Transverse colon (tissue), 4 donors: ENCODE data around the gene CGNL1. TPM values are rescaled to one million over a fixed set of nuclear protein-coding genes. Genes with fewer than 3 reads are reported as not detected.
A peak's percentile ranks its signal among the peaks of the same experiment; 100 is the strongest.

Experiments
- DNase-seq: peaks from one replicate; pipeline ENCODE4 v3.0.0-alpha.2; 2019
- H3K27ac ChIP-seq, 4 donors: fragments of 200-600 bp; sonication (generic); 2 replicates each; pipeline ENCODE4 v1.5.1; 2016 to 2018; ENCODE audit warnings: inconsistent platforms in 4 of 4
- H3K27me3 ChIP-seq: fragments of 200-600 bp; sonication (generic); 2 replicates; pipeline ENCODE4 v1.5.1; 2017; ENCODE audit warnings: inconsistent platforms
- H3K36me3 ChIP-seq, 4 donors: fragments of 200-600 bp; sonication (generic); 2 replicates each; pipeline ENCODE4 v1.5.1; 2017 to 2019; ENCODE audit warnings: inconsistent platforms in 4 of 4
- H3K4me1 ChIP-seq, 4 donors: fragments of 200-600 bp; sonication (generic); 2 replicates each; pipeline ENCODE4 v1.5.1; 2017 to 2020; ENCODE audit warnings: inconsistent platforms in 4 of 4
- H3K4me3 ChIP-seq, 4 donors: fragments of 200-600 bp; sonication (generic); 1 replicate in 1 of 4; 2 replicates in 3 of 4; pipeline versions ENCODE4 v1.5.1 to v1.6.1; 2017 to 2019; ENCODE audit warnings: inconsistent platforms in 4 of 4
- H3K9me3 ChIP-seq, 2 donors: fragments of 200-600 bp; sonication (generic); 2 replicates each; pipeline ENCODE4 v1.5.1; 2017 to 2019; ENCODE audit warnings: inconsistent platforms in 2 of 2
- EP300 ChIP-seq: sonication (generic); formaldehyde crosslinking; IDR thresholded peaks from one replicate; pipeline ENCODE4 v1.6.1; 2017; ENCODE audit warnings: antibody characterized with exemption, low read depth
- POLR2A ChIP-seq: fragments of 450-650 bp; IDR thresholded peaks from one replicate; pipeline ENCODE4 v1.6.1; 2016; ENCODE audit warnings: antibody characterized with exemption, mild to moderate bottlenecking, moderate library complexity
- POLR2AphosphoS5 ChIP-seq, 3 donors: sonication (generic); formaldehyde crosslinking; IDR thresholded peaks; one replicate each; pipeline ENCODE4 v1.6.1; 2016; ENCODE audit warnings: antibody characterized with exemption in 3 of 3
- WGBS, 2 donors: methylation state at CpG; one replicate each; pipeline ENCODE4 v1.1.5; 2018; ENCODE audit warnings: low coverage in 1 of 2; 5-methylcytosine and 5-hydroxymethylcytosine counted together
- in situ Hi-C, 4 donors: fragments of 200-750 bp; cut with MboI; loops; one replicate each; pipeline versions ENCODE4 v1.15.0 to v1.15.1; 2017; ENCODE audit warnings: low sequenced_read_pairs in 3 of 4, low pct_ligation_motif_present in 1 of 4, low pct_unique_long_range_greater_than_20kb in 1 of 4
- intact Hi-C: fragments of 100-400 bp; cut with DNase I; formaldehyde crosslinking; loops from one replicate; pipeline ENCODE4 v1.15.1; 2023; ENCODE audit warnings: low total_unique reads
- total RNA-seq, 4 donors: library from RNA; depleted of rRNA; stranded (reverse); fragments of >200 nt; gene quantifications; one replicate each; pipeline ENCODE4 v1.1.0, GENCODE V29; 2016
- TF ChIP-seq, protein P1 (sequence below), 5 experiments: fragments of 200-600 bp in 3 of 5; fragments of 450-650 bp in 2 of 5; sonication (generic) in 3 of 5; IDR thresholded peaks; 1 replicate in 2 of 5; 2 replicates in 3 of 5; pipeline ENCODE4 v1.5.1; 2016 to 2017; ENCODE audit warnings: antibody characterized with exemption in 5 of 5, inconsistent platforms in 3 of 5, mild to moderate bottlenecking in 2 of 5, moderate library complexity in 1 of 5

Gene CGNL1
- total RNA-seq, 4 donors from 2014 or later = 1.1 to 2.2 (median 1.8) TPM

DNA sequence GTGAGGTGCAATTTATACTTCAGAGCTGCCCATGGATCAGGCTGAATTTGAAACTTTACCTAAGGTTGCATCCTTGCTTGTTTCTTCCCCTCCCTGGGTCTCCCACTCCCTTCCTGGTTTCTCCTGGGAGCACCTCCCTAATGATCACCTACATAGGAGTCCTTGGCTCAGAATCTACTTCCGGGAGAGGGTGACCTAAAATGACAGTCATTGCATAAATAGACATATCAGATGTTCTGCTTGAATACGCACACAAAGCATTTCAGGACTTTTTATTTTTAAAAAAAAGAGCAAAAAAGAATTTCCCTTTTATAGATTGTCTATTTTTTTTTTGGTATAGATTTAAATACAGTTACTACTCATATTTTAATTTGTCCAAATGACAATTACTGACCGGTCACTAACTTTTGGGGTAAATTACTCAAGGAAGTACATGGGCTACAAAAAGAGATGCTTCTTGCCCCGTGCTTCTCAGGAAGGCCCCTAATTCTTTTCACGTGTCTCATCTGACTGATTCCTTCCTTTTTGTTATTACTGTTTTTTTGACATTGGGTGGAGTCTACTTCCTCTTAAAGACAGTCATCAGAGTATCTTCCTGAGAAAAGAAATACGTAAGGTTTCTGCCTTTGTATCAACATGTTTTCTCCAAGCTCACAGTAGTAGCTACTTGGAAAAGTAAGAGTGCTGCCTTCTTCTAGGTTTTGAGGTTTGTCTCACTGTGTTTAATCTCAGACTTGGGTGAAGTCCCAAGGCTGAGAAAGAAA lies 210.5 kb downstream of the CGNL1 start:
- H3K4me1 ChIP-seq = peaks cover 0 to 13% (median 5%) of the 10 kb centered on the region in 4 donors
- H3K36me3 ChIP-seq = no peaks in the 10 kb centered on the region
- H3K4me3 ChIP-seq = no peak overlapping the region
- H3K27me3 ChIP-seq = no peaks in the 10 kb centered on the region
- peaks cover 8 to 14% of the 10 kb centered on the region in 2 donors for H3K9me3 ChIP-seq
- WGBS, 2 donors = 50 to 55% methylated on average over 6 of the region's 6 CpGs
- no peak for DNase-seq
- TF ChIP-seq POLR2A (no peak), EP300 (no peak), POLR2AphosphoS5 (IDR thresholded peaks at IDR 0.05) (no peak)
- TF ChIP-seq, protein P1, sequence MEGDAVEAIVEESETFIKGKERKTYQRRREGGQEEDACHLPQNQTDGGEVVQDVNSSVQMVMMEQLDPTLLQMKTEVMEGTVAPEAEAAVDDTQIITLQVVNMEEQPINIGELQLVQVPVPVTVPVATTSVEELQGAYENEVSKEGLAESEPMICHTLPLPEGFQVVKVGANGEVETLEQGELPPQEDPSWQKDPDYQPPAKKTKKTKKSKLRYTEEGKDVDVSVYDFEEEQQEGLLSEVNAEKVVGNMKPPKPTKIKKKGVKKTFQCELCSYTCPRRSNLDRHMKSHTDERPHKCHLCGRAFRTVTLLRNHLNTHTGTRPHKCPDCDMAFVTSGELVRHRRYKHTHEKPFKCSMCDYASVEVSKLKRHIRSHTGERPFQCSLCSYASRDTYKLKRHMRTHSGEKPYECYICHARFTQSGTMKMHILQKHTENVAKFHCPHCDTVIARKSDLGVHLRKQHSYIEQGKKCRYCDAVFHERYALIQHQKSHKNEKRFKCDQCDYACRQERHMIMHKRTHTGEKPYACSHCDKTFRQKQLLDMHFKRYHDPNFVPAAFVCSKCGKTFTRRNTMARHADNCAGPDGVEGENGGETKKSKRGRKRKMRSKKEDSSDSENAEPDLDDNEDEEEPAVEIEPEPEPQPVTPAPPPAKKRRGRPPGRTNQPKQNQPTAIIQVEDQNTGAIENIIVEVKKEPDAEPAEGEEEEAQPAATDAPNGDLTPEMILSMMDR (IDR thresholded peaks at IDR 0.05) = no peak
- in situ Hi-C loops = no loop called here
- intact Hi-C loops = no loop called here
- no peak overlapping the region for H3K27ac ChIP-seq

DNA sequence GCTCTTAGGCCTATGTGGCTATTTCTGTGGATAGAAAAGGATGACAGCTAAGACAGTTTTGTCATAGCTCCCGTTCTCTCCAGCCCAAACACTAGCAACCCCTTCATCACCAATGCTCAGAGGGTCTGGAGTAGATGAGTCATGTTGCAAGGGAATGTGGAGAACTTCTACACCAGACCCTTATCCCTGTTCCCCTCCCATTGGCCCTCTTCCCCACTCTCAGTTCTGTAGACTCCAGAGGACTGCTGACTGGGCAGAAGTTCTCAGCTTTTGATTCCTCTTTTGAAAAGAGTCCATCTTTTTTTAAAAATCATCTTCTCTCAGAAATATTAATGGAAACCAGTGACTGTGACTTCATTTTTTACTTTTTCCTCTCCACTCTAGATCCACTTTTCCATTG lies 213.0 kb downstream of the CGNL1 start:
- peak overlapping the region in 1 of 4 donors; percentile 44 for H3K27ac ChIP-seq

DNA sequence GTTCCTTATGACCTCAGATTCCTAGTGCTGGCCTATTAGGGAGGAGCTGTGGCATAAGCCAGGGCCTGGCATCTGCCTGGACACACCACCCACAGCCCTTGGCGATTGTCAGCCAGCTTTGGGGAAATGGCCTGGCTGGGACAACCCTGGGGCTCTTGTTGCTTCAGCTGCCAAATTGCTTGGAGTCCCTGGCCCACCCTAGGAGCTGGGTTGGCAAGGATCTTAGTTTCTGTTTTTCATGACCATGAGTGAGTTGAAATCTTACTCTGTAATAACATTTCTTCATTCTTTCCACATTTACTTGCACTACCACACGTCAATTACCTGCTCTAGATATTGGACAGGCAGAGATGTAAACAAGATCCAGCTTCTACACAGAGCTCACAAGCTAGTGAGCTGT lies 213.4 kb downstream of the CGNL1 start:
- in situ Hi-C loops (no loop called here), intact Hi-C loops (no loop called here)
- 72 to 100% methylated on average over 1 to 2 of the region's 2 CpGs for WGBS, 2 donors
- Histone ChIP-seq H3K4me1 (peaks cover 2 to 19% (median 10%) of the 10 kb centered on the region in 4 donors), H3K27me3 (no peaks in the 10 kb centered on the region), H3K27ac (peak overlapping the region in 1 of 4 donors; percentile 44), H3K4me3 (no peak overlapping the region), H3K9me3 (no peaks in the 10 kb centered on the region), H3K36me3 (no peaks in the 10 kb centered on the region)
- DNase-seq = no peak
- TF ChIP-seq EP300 = no peak
- no peak for TF ChIP-seq POLR2A
- TF ChIP-seq POLR2AphosphoS5 (IDR thresholded peaks at IDR 0.05) = no peak
- TF ChIP-seq, protein P1 (IDR thresholded peaks at IDR 0.05) = no peak

More for the DNA sequence above, 213.0 kb downstream of the CGNL1 start:
- Histone ChIP-seq H3K4me3 (no peak overlapping the region), H3K36me3 (no peaks in the 10 kb centered on the region), H3K4me1 (peaks cover 0 to 16% (median 8%) of the 10 kb centered on the region in 4 donors), H3K27me3 (no peaks in the 10 kb centered on the region), H3K9me3 (no peaks in the 10 kb centered on the region)
- intact Hi-C loops = no loop called here
- TF ChIP-seq EP300 = no peak
- TF ChIP-seq, protein P1 (IDR thresholded peaks at IDR 0.05) = no peak
- TF ChIP-seq POLR2AphosphoS5 (IDR thresholded peaks at IDR 0.05) = no peak
- no peak for TF ChIP-seq POLR2A
- in situ Hi-C loops = no loop called here
- 81 to 100% methylated on average over 1 of the region's 1 CpG for WGBS, 2 donors
- no peak for DNase-seq

DNA sequence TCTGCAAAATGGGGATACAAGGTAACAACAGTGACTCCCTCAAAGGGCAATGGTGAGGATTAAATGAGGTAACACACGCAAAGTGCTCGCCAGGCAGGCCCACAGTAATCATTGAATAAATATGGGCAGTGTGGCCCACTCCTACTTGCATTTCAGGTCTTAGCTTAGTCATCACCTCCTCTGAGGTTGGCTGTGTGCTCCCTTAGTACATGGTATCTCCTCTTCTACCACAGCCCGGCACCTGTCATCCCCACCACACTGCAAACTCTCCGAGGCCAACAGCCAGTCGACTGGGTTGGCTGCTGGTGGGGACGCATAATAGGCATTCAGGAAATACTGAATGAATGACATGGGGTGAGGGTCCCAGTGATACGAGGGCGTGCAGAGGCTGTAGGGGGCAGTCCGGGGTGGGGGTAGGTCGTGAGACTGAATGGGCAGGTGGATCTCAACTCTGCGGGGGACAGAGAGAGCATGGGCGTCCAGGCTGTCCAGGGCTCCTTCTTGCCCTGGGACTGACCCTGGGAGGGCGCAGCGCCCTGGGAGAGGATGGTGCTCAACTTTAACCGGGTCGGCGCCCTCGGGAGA lies 215.0 kb downstream of the CGNL1 start:
- peak overlapping the region in 3 of 4 donors; percentile 37 to 70 (median 59) for H3K4me3 ChIP-seq
- no peaks in the 10 kb centered on the region for H3K9me3 ChIP-seq
- no peaks in the 10 kb centered on the region for H3K27me3 ChIP-seq
- DNase-seq = no peak
- in situ Hi-C loops = no loop called here
- peak overlapping the region; percentile 34 to 59 (median 50) for H3K27ac ChIP-seq
- H3K36me3 ChIP-seq = no peaks in the 10 kb centered on the region
- 23% methylated on average over 18 of the region's 18 CpGs; no CpG with 5 or more reads in 1 of the 2 donors for whole genome bisulfite sequencing, 2 donors
- TF ChIP-seq POLR2A (peak; percentile 33), EP300 (no peak)
- peaks cover 8 to 33% (median 18%) of the 10 kb centered on the region in 4 donors for H3K4me1 ChIP-seq
- intact Hi-C loops = no loop called here
